Peyer's patch (tissue), 4 donors: Measurements from ENCODE around the gene RBL2. TPM values are rescaled to one million over a fixed set of nuclear protein-coding genes. Genes with fewer than 3 reads are reported as not detected.
"Not testable (repeated sequence)": the region's sequence is repeated elsewhere in the genome, so short reads cannot be mapped to it uniquely, and the experiment has no call there.

ENCODE experiments used
- DNase-seq, 3 donors: peaks; one replicate each; pipeline ENCODE4 v3.0.0-alpha.2; 2017 to 2019
- H3K27ac ChIP-seq, 4 donors: fragments of 200-600 bp; sonication (generic); one replicate each; pipeline ENCODE4 v1.5.1; 2016 to 2019
- H3K27me3 ChIP-seq, 2 donors: fragments of 200-600 bp; sonication (generic); one replicate each; pipeline ENCODE4 v1.5.1; 2019
- H3K36me3 ChIP-seq, 3 donors: fragments of 200-600 bp; sonication (generic); one replicate each; pipeline ENCODE4 v1.5.1; 2016 to 2019
- H3K4me1 ChIP-seq, 4 donors: fragments of 200-600 bp; sonication (generic); one replicate each; pipeline ENCODE4 v1.5.1; 2016 to 2019
- H3K4me3 ChIP-seq, 4 donors: fragments of 200-600 bp; sonication (generic); 1 replicate in 3 of 4; 2 replicates in 1 of 4; pipeline ENCODE4 v1.5.1; 2016 to 2019; ENCODE audit warnings: mild to moderate bottlenecking in 1 of 4
- H3K9me3 ChIP-seq, 4 donors: fragments of 200-600 bp; sonication (generic); one replicate each; pipeline ENCODE4 v1.5.1; 2016 to 2019; ENCODE audit warnings: mild to moderate bottlenecking in 1 of 4
- POLR2A ChIP-seq, 2 donors: fragments of 450-650 bp; IDR thresholded peaks; one replicate each; pipeline ENCODE4 v1.5.1; 2017; ENCODE audit warnings: antibody characterized with exemption in 2 of 2, mild to moderate bottlenecking in 2 of 2, moderate library complexity in 2 of 2
- total RNA-seq, 4 donors: library from RNA; depleted of rRNA; stranded (reverse); fragments of >200 nt; gene quantifications; one replicate each; pipeline ENCODE4 v1.1.0, GENCODE V29; 2016
- TF ChIP-seq, protein P1 (sequence below), 6 experiments: fragments of 450-650 bp in 4 of 6; fragments of 200-600 bp in 2 of 6; sonication (generic) in 1 of 6; IDR thresholded peaks; one replicate each; pipeline ENCODE4 v1.5.1; 2017 to 2019; ENCODE audit warnings: antibody characterized with exemption in 6 of 6, mild to moderate bottlenecking in 3 of 6, moderate library complexity in 1 of 6

Gene RBL2, protein sequence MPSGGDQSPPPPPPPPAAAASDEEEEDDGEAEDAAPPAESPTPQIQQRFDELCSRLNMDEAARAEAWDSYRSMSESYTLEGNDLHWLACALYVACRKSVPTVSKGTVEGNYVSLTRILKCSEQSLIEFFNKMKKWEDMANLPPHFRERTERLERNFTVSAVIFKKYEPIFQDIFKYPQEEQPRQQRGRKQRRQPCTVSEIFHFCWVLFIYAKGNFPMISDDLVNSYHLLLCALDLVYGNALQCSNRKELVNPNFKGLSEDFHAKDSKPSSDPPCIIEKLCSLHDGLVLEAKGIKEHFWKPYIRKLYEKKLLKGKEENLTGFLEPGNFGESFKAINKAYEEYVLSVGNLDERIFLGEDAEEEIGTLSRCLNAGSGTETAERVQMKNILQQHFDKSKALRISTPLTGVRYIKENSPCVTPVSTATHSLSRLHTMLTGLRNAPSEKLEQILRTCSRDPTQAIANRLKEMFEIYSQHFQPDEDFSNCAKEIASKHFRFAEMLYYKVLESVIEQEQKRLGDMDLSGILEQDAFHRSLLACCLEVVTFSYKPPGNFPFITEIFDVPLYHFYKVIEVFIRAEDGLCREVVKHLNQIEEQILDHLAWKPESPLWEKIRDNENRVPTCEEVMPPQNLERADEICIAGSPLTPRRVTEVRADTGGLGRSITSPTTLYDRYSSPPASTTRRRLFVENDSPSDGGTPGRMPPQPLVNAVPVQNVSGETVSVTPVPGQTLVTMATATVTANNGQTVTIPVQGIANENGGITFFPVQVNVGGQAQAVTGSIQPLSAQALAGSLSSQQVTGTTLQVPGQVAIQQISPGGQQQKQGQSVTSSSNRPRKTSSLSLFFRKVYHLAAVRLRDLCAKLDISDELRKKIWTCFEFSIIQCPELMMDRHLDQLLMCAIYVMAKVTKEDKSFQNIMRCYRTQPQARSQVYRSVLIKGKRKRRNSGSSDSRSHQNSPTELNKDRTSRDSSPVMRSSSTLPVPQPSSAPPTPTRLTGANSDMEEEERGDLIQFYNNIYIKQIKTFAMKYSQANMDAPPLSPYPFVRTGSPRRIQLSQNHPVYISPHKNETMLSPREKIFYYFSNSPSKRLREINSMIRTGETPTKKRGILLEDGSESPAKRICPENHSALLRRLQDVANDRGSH
- 100 to 1,000 TPM in 1 of 4 donors, 10 to 100 TPM in 3; 64.1 to 106 (median 88.4) TPM for total RNA-seq

DNA sequence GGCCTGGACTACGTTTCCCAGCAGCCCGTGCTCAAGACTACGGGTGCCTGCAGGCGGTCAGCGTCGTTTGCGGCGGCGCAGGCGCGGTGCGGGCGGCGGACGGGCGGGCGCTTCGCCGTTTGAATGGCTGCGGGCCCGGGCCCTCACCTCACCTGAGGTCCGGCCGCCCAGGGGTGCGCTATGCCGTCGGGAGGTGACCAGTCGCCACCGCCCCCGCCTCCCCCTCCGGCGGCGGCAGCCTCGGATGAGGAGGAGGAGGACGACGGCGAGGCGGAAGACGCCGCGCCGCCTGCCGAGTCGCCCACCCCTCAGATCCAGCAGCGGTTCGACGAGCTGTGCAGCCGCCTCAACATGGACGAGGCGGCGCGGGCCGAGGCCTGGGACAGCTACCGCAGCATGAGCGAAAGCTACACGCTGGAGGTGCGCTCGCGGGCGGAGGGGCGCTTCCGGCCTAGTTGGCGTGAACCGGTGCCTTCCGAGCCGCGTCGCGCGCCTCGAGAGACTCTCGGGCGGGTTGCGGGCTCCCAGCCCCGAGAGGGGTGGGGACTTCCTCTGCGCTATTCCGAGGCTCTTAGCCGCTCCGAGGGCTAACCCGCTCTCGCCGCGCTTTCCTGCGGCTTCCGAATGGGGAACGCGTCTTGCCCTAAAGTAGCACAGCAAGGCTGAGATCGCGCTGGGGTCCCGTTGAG is at the start of gene RBL2:
Gene RBL2 (plus strand): TSS at position 95 of the 689 bp plus-strand sequence. CDS start 86 bp downstream, at position 181.
- no peaks in the 10 kb centered on the region for H3K36me3 ChIP-seq
- no peaks in the 10 kb centered on the region for H3K27me3 ChIP-seq
- peaks cover 0 to 14% (median 0%) of the 10 kb centered on the region in 4 donors for H3K4me1 ChIP-seq
- peak within 1 kb of the TSS; percentile 93 to 99 (median 95) for H3K27ac ChIP-seq
- H3K9me3 ChIP-seq = no peaks in the 10 kb centered on the region
- DNase-seq = peak; percentile 72 to 93 (median 90)
- H3K4me3 ChIP-seq = peak within 1 kb of the TSS; percentile 88 to 97 (median 94)
- TF ChIP-seq POLR2A (IDR thresholded peaks at IDR 0.05) = peak; percentile 51 to 62
- TF ChIP-seq, protein P1, sequence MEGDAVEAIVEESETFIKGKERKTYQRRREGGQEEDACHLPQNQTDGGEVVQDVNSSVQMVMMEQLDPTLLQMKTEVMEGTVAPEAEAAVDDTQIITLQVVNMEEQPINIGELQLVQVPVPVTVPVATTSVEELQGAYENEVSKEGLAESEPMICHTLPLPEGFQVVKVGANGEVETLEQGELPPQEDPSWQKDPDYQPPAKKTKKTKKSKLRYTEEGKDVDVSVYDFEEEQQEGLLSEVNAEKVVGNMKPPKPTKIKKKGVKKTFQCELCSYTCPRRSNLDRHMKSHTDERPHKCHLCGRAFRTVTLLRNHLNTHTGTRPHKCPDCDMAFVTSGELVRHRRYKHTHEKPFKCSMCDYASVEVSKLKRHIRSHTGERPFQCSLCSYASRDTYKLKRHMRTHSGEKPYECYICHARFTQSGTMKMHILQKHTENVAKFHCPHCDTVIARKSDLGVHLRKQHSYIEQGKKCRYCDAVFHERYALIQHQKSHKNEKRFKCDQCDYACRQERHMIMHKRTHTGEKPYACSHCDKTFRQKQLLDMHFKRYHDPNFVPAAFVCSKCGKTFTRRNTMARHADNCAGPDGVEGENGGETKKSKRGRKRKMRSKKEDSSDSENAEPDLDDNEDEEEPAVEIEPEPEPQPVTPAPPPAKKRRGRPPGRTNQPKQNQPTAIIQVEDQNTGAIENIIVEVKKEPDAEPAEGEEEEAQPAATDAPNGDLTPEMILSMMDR (IDR thresholded peaks at IDR 0.05) = peak in 1 of 6 experiments; percentile 13

DNA sequence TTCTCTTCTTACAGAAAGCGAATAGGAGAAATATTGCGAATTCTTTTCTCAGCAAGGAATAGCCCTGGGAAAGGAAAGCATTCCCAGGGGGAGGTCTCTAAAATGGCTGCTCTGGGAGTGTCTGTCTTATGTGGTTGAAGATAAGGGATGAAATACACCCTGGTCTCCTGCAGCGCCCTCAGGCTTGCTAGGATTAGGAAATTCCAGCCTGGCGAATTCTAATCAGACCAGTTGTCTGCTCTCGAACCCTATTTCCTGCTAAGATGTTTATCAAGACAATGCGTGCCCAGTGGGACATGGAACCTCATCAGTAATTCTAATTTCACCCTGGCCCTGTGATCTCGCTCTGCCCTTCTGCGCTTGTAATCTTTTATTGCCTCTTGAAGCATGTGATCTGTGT is 49.7 kb upstream of the RBL2 start:
- not testable (repeated sequence) for H3K4me1 ChIP-seq, H3K4me3 ChIP-seq, H3K27ac ChIP-seq, H3K27me3 ChIP-seq, DNase-seq, H3K36me3 ChIP-seq, H3K9me3 ChIP-seq

DNA sequence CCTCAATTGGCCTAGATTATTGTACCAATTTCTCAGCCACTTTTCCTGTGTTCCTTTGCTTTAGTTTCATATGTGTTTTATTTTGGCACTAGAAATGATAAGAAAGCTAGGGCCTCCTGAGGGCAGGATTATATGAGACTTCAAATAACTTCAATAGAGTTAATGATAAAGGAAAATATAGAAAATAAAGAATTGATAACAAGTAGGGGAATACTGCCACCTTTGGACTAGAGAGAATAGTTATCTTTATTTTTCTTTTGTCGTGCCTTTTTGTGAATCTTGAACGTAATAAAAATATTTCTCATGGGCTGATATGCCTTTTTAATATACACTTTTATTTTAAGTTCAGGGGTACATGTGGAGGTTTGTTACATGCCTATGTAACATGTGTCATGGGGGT is 29.3 kb upstream of the RBL2 start:
- Histone ChIP-seq H3K9me3 (no peaks in the 10 kb centered on the region), H3K27me3 (no peaks in the 10 kb centered on the region), H3K36me3 (no peaks in the 10 kb centered on the region), H3K4me1 (no peaks in the 10 kb centered on the region), H3K4me3 (no peak overlapping the region), H3K27ac (no peak overlapping the region)
- no peak for DNase-seq
- TF ChIP-seq, protein P1 (IDR thresholded peaks at IDR 0.05) = peak in 1 of 6 experiments; percentile 4
- no peak for TF ChIP-seq POLR2A (IDR thresholded peaks at IDR 0.05)

DNA sequence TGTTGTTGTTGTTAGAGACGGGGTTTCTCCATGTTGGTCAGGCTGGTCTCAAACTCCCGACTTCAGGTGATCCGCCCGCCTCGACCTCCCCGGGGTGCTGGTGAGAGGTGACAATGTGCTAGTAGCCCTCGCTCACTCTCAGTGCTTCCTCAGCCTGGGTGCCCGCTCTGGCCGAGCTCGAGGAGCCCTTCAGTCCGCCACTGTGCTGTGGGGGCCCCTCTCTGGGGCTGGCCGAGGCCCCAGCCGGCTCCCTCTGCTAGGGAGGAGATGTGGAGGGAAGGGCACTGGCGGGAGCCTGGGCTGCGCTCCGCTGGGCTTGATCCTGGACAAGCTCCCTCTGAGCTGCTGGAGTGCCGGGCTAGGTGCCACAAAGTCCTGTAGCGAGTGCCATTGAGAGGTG is 21.7 kb upstream of the RBL2 start:
- no peaks in the 10 kb centered on the region for H3K4me1 ChIP-seq
- no peaks in the 10 kb centered on the region for H3K36me3 ChIP-seq
- TF ChIP-seq POLR2A (IDR thresholded peaks at IDR 0.05) = no peak
- TF ChIP-seq, protein P1 (IDR thresholded peaks at IDR 0.05) = no peak
- no peak overlapping the region for H3K4me3 ChIP-seq
- no peak for DNase-seq
- no peak overlapping the region for H3K27ac ChIP-seq
- H3K9me3 ChIP-seq = no peaks in the 10 kb centered on the region
- no peaks in the 10 kb centered on the region for H3K27me3 ChIP-seq

DNA sequence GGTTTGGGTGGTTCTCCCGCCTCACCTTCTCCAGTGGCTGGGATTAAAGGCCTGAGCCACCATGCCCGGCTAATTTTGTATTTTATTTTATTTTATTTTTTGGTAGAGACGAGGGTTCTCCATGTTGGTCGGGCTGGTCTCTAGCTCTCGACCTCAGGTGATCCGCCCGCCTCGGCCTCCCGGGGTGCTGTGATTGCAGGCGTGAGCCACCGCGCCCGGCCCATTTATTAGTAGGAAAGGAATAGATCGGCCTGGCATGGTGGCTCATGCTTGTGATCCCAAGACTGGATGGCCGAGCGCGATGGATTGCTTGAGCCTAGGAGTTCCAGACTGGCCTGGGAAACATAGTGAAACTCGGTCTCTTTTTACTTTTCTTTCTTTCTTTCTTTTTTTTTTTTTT is 20.4 kb upstream of the RBL2 start:
- no peaks in the 10 kb centered on the region for H3K27me3 ChIP-seq
- TF ChIP-seq POLR2A (IDR thresholded peaks at IDR 0.05) = no peak
- TF ChIP-seq, protein P1 (IDR thresholded peaks at IDR 0.05) = no peak
- no peak for DNase-seq
- H3K4me1 ChIP-seq = no peaks in the 10 kb centered on the region
- H3K36me3 ChIP-seq = no peaks in the 10 kb centered on the region
- no peak overlapping the region for H3K27ac ChIP-seq
- H3K4me3 ChIP-seq = no peak overlapping the region
- H3K9me3 ChIP-seq = no peaks in the 10 kb centered on the region
